GM18520 (cell line): Measurements from ENCODE around the gene LMF1.

ENCODE experiments used
- ATAC-seq: cut with Tn5 transposase; IDR thresholded peaks from one replicate; pipeline ENCODE4 v1.9.1; 2021; ENCODE audit not compliant: unreplicated experiment

Gene LMF1

GRCh38 chr16:985646-986400, 15.0 kb upstream of the LMF1 start:
- no peak for ATAC-seq

DNA sequence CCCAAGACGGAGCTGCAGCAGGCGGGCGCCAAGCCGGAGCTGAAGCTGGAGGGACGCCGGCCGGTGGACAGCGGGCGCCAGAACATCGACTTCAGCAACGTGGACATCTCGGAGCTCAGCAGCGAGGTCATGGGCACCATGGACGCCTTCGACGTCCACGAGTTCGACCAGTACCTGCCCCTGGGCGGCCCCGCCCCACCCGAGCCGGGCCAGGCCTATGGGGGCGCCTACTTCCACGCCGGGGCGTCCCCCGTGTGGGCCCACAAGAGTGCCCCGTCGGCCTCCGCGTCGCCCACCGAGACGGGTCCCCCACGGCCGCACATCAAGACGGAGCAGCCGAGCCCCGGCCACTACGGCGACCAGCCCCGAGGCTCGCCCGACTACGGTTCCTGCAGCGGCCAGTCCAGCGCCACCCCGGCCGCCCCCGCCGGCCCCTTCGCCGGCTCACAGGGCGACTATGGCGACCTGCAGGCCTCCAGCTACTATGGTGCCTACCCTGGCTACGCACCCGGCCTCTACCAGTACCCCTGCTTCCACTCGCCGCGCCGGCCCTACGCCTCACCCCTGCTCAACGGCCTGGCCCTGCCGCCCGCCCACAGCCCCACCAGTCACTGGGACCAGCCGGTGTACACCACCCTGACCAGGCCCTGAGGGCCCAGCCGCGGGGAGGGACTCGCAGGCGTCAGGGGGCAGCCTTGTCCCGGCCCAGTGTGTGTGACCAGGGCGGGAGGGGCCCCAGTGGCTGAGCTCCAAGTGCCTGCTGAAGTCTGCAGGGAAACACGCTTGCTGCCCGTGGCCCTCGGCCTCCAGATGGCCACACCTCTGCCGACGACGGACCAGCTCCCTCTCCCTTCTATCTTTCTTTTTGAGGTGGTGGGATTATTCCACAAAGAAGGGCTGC, 14.2 kb upstream of the LMF1 start:
- ATAC-seq: no peak

GRCh38 chr16:984121-984694, 13.4 kb upstream of the LMF1 start:
- ATAC-seq: no peak

DNA sequence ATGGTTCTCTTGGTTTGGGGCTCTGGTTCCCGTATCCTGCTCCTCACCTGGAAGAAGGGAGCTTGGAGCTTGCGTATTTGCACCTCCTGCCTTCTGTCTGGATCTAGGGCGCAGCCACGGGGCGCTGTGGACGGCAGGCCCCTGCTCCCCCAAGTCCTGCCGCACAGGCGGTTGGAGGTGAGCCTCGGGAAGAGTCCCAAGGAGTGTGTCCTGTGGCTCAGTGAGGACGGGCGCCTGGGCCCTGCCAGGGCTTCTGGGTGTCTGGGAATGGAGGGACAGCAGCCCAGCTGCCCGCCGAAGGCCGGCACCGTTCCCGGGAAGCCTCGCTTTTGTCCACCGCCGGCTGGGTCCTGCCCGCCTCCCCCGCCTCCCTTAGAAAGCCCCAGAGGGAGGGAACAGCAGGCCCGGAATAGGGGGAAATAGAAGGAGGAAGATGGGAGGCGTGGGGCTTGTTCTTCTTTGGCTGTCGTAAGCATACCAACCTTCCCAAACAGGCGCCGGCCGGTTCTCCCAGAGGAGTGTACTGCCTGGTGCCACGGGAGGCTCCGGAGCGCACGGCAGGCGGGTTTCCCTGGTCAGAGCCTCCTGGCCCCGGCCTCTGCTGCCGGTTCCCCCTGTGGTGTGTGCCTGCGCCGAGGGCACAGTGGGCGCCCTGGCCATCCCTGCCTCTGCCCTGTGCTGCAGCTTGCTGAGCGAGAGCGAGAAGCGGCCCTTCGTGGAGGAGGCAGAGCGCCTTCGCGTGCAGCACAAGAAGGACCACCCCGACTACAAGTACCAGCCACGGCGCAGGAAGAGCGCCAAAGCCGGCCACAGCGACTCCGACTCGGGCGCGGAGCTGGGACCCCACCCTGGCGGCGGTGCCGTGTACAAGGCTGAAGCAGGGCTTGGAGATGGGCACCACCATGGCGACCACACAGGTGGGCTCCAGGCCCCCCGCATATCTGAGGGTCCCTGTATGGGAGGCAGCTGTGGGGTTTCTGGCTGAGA, 12.6 kb upstream of the LMF1 start:
- no peak for ATAC-seq

DNA sequence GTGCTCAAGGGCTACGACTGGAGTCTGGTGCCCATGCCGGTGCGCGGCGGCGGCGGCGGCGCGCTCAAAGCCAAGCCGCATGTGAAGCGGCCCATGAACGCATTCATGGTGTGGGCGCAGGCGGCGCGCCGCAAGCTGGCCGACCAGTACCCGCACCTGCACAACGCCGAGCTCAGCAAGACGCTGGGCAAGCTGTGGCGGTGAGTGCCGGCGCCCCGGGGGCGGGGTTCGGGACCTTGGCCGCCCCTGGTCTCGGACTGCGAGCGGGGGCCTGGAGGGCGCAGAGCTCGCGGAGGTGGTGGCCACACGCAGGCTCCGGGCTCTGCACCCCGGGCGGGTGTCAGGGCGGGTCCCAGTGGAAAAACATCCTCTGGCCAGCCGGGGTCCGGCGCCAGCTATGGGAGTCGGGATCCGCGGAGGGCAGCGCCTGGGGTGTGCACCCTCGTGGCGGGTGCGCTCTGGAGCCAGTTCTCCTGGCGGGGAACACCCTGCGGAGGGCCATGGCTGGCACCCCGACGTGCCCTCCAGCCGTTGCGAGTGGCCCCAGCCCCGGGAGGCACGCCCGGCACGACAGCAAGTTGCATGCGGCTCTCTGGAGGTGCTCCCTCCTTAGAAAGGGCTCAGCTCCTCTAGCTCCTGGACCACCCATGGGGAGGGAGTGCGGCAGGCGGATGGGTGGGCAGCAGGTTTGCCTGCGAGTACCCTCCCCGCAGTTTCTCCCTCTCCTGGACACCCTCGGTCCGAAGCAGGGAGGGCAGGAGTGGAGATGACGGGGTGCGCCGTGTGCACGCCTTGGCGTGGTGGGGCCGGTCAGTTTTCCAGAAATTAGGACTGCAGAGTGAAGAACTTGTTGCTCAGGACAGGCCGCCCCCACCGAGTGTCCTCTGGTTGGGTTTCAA, 11.6 kb upstream of the LMF1 start:
- no peak for ATAC-seq

DNA sequence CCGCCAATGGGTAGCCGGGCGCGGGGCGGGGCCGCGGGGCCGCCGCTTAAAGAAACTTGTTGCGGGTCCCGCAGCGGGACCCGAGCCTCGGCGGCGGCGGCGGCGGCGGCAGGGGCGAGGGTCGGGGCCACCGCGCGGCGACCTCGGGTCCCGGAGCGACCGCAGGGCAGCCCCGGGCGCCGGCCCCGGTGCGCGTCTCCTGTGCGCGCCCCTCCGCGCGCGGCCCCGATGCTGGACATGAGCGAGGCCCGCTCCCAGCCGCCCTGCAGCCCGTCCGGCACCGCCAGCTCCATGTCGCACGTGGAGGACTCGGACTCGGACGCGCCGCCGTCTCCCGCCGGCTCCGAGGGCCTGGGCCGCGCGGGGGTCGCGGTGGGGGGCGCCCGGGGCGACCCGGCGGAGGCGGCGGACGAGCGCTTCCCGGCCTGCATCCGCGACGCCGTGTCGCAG, 10.9 kb upstream of the LMF1 start, which contains the start of gene SOX8:
TSS of gene SOX8 (plus strand) at position 76 of the 450 bp plus-strand sequence. CDS start at position 229, 153 bp downstream.
- no peak for ATAC-seq

DNA sequence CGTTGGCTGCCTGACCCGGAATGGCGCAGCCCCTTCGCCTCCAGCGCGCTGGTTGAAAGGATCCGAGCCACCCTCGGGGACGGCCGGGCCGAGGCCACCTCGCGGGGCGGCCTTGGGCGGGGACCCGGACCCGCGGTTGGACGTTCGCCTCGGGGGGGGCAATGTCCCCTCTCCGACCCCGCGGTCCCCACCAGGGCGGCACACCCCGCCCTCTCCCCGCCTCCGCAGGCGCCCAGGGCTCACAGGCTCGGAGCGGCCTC, 9.7 kb upstream of the LMF1 start:
- ATAC-seq: no peak

DNA sequence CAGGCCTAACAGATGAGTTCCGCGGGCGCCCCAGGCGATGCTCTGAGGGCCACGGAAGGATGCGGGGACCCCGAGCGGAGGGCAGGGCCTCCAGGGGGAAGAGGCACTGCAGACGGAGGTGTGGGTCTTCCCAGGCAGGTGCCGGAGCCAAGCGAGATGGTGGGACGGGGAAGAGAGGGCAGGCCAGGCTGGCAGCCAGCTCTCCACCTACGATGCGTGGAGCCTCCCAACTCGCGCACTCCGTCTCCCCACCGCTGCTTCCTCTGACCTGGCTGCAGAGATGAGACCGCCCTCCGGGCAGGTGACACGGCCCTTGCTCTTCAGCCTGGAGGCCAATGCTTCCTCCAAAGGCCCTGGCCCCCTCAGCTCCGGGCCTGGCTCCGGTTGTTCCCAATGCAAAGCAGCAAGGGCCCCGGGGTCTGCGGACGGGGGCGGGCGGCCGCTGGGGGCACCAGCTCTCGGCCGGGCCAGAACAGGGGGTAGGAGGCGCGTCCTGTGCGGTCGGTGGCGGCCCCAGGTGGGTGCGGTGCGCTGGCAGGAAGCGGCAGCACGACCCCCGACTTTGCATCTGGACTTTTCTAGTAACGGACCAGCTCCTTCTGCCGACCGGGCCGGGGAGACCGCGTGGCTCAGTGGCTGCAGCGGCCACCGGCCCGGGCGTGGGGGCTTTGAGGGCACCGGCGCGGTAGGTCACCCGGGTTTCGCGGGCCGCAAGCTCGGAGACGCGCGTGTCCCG, 9.2 kb upstream of the LMF1 start:
- no peak for ATAC-seq

GRCh38 chr16:979147-979546, 8.4 kb upstream of the LMF1 start:
- no peak for ATAC-seq

- no peak for ATAC-seq
Observed at GRCh38 chr16:978403-978802, 7.6 kb upstream of the LMF1 start.

DNA sequence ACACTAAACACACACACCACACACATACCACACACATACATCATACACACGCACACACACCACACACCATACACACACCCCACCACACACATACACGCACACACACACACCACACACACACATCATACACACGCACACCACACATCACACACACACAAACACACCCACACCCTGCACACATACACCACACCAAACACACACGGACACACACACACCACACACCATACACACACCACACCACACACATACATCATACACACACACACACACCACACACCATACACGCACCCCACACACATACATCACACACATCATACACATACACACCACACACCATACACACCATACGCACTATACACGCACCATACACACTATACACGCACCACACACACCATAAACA, 7.1 kb upstream of the LMF1 start:
- ATAC-seq: no peak

- no peak for ATAC-seq
Observed at GRCh38 chr16:977081-977701, 6.4 kb upstream of the LMF1 start.

DNA sequence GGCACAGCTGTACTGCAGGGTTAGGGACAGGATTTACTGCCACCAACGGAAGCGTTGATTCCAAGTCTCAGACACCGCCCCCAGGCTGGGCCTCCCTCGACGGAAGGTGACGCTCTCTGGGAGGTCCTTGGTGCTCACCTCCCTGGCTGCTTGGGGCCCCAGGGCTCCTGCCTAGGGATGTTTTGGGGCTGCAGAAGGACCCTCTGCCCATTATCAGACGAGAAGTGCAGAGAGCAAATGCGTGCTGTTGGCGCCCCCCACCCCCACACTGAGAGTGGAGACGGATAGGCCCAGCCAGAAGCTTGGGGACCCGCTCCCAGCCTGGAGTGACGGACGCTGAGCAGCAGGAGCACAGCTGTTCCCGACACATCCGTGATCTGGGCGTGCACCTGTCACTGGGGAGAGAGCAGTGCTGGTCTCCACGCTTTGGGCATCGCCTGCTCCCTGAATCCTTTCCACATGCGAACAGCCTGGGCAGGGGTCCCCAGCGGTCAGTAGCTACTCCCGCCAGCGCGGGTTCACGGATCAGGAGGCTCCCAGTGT, 5.7 kb upstream of the LMF1 start:
- no peak for ATAC-seq

- no peak for ATAC-seq
Observed at GRCh38 chr16:975291-975690, 4.5 kb upstream of the LMF1 start.

DNA sequence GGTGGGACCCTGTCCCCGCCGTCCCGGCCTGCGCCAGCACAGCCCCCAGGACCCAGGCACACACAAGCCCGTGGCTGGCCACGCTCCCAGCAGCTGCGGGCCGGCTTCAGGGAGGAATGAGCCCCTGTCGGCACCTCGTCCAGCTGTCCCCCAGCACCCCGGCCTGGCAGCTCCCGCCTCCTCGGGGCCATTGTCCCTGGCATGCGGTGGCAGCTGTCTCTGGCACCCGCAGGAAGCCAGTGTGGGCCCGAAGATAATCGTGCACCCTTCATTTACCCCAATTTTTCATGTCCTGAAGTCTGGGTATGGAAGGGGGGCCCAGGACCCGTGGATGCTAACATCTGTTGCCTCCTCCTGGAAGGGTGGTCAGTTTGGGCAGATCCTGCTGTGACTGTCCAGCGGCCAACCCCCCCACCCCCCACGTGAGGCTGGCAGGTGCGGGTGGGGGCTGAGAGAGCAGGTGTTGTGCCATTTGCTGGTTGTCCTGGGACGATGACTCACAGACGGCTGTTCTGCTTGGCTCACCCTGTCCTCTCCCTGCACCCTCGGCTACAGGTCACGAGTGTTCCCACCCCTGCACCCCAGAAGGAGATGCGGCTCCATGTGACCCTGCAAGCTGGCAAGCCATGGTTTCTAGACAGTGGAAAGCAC, 4.0 kb upstream of the LMF1 start:
- ATAC-seq: no peak

GRCh38 chr16:974001-974601, 3.3 kb upstream of the LMF1 start:
- no peak for ATAC-seq

DNA sequence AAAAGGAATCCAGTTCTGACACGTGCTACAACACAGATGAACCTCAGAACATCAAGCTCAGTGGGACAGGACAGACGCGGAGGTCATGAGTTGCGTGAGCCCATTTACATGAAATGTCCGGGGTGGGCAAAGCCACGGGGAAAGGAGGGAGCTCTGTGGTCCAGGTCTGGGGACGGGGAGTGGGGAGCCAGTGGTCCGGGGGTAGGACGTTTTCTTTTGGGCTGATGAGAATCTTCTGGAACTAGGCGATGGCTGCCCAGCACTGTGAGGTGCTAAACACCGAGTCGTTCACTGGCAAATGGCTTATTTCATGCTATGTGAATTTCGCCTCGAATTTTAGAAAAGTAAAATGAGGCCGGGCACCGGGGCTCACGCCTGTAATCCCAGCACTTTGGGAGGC, 2.6 kb upstream of the LMF1 start:
- no peak for ATAC-seq
